Pancreas (tissue), 10 donors: ENCODE data around the gene HEMK1. TPM values are rescaled to one million over a fixed set of nuclear protein-coding genes. Genes with fewer than 3 reads are reported as not detected.
A peak's percentile ranks its signal among the peaks of the same experiment; 100 is the strongest.

Experiments
- ATAC-seq, 4 donors: fragments of 200-7000 bp; cut with Tn5 transposase; one replicate each; pipeline versions ENCODE4 v1.8.0 to v1.9.1; 2020; ENCODE audit warnings: mild to moderate bottlenecking in 4 of 4, moderate library complexity in 4 of 4
- DNase-seq, 6 donors: peaks; one replicate each; pipeline ENCODE4 v3.0.0-alpha.2; 2020
- FAIRE-seq: peaks from 2 replicates; lab custom pipeline; 2012; peaks lifted over from hg19 to GRCh38; lab: Jason Lieb, UNC
- H3K27ac ChIP-seq, 4 donors: fragments of 200-600 bp; sonication (generic); 1 replicate in 3 of 4; 2 replicates in 1 of 4; pipeline versions ENCODE4 v1.5.0 to v1.8.0; 2020
- H3K27me3 ChIP-seq, 4 donors: fragments of 200-600 bp; one replicate each; pipeline ENCODE4 v1.8.0; 2021
- H3K36me3 ChIP-seq, 3 donors: fragments of 200-600 bp; sonication (generic) in 1 of 3; one replicate each; pipeline versions ENCODE4 v1.5.0 to v1.8.0; 2020 to 2021
- H3K4me1 ChIP-seq, 3 donors: fragments of 200-600 bp; one replicate each; pipeline ENCODE4 v1.8.0; 2021
- H3K4me3 ChIP-seq, 4 donors: fragments of 200-600 bp; sonication (generic) in 2 of 4; one replicate each; pipeline versions ENCODE4 v1.5.0 to v1.8.0; 2020 to 2021
- H3K9me3 ChIP-seq, 4 donors: fragments of 200-600 bp; one replicate each; pipeline ENCODE4 v1.8.0; 2021
- WGBS, 2 donors: extraction: QIAGEN DNeasy Blood & Tissue Kit; methylation state at CpG; one replicate each; pipeline ENCODE4 v1.1.7; 2013; 5-methylcytosine and 5-hydroxymethylcytosine counted together
- intact Hi-C, 3 donors: fragments of 100-400 bp; cut with DNase I; formaldehyde crosslinking; loops; one replicate each; pipeline versions ENCODE4 v1.11.1 to v1.14.2; 2022
- polyA plus RNA-seq, 2 donors: library from polyadenylated mRNA; stranded (reverse); fragments of 200-250 nt; gene quantifications; one replicate each; pipeline ENCODE4 v1.2.3, GENCODE V29; 2013
- total RNA-seq, 6 donors: library from RNA; stranded (reverse); fragmentation: NEBNext Ultra II Directional in 4 of 6; extraction: Animal tissue kit (Norgen Biotek cat#: 25700) in 4 of 6; gene quantifications; one replicate each; pipeline versions ENCODE4 v1.2.1 to v1.2.4, GENCODE V29; 2021 to 2023
- TF ChIP-seq, protein P1 (sequence below), 4 donors: fragments of 200-600 bp; sonication (generic) in 3 of 4; IDR thresholded peaks; one replicate each; pipeline versions ENCODE4 v1.5.0 to v1.8.0; 2021; ENCODE audit warnings: antibody characterized with exemption in 4 of 4
- donor health status: healthy with polysubstance abuse.
- donor health status: DM: no; HTN: no; CAD: no; lungs with moderate emphysema.
- donor health status: DM: no; HTN: no; CAD: no.
- donor health status: control.
- donor health status: control.
- donor health status: Bipolar disorder and iron deficiency.
- donor health status: DM: yes; HTN: yes; CAD: no.
- donor health status: DM: no; HTN: no; CAD: no.
- donor health status: DM: no; HTN: no; CAD: no.
- donor health status: DM: yes; HTN: yes; CAD: no.

Gene HEMK1
- total and polyA plus RNA-seq, 8 donors: 9.6 to 21.8 (median 12.5) TPM

DNA sequence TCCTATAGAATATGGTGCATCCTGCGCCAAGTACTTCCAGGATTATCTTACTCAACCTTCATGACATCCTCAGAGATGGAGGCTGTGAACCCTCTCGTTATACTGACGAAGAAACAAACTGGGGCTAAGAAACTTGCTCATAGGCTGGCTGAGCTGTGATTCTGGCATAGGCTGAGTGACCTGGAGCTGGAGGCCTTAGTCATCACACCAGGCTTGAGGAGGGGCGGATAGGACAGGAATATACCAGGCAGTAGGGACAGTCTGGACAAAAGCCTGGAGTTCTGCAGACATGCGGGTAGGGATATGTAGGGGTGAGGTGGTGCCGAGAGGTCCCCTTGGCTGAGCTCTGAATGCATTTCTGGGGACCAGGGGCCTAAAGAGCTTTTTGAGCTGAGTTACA, 18.1 kb downstream of the HEMK1 start:
- H3K4me1 ChIP-seq: peaks cover 0 to 19% (median under 1%) of the 10 kb centered on the region in 3 donors
- no peaks in the 10 kb centered on the region for H3K27me3 ChIP-seq
- no peak overlapping the region for H3K27ac ChIP-seq
- H3K36me3 ChIP-seq: no peaks in the 10 kb centered on the region
- intact Hi-C loops: no loop called here
- H3K4me3 ChIP-seq: no peak overlapping the region
- DNase-seq (no peak), ATAC-seq (no peak), FAIRE-seq (no peak)
- TF ChIP-seq, protein P1, sequence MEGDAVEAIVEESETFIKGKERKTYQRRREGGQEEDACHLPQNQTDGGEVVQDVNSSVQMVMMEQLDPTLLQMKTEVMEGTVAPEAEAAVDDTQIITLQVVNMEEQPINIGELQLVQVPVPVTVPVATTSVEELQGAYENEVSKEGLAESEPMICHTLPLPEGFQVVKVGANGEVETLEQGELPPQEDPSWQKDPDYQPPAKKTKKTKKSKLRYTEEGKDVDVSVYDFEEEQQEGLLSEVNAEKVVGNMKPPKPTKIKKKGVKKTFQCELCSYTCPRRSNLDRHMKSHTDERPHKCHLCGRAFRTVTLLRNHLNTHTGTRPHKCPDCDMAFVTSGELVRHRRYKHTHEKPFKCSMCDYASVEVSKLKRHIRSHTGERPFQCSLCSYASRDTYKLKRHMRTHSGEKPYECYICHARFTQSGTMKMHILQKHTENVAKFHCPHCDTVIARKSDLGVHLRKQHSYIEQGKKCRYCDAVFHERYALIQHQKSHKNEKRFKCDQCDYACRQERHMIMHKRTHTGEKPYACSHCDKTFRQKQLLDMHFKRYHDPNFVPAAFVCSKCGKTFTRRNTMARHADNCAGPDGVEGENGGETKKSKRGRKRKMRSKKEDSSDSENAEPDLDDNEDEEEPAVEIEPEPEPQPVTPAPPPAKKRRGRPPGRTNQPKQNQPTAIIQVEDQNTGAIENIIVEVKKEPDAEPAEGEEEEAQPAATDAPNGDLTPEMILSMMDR (IDR thresholded peaks at IDR 0.05): no peak
- no peaks in the 10 kb centered on the region for H3K9me3 ChIP-seq
- 91 to 92% methylated on average over 6 of the region's 6 CpGs for WGBS, 2 donors

DNA sequence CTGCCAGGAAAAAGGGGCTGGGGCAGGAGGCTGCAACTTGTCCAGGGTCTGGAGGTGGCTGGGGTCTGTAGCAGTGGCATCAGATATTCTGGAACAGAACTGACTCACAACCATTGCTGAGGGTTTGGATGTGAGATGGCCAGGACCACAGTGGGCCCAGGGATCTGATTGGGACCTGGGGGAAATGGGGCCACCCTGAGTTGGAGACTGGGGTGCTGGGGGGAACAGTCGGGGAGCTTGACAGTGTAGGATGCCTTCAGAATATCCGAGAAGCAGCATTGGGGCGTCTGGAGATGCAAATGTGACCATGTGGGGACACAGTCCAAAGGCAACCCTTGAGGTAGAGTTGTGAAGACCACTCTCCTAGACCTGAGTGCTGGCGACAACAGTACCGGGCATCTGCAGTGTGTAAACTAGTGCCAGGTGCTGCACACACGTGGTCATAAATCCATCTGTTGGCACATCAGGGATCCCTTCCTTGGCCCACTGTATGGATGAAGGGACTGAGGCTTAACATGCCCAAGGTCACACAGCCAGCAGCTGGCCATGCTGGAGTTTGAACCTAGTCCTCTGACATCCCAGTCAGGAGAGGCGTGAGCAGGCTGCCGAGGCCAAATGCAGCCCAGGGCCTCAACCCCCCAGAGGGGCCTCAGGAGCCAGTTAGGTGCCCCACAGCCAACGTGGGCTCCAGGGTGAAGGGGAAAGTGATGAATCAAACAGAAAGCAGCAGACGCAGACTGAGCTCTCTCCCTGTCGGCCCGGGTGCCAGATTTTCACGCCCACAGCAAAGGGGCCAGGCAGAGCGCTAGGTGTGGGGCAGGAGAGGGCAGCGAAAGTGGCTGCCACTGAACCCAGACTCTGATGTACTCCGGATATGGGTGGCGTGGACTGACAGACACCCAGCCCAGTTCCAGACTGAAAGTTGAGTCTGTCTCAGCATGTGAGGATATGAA, 18.8 kb downstream of the HEMK1 start:
- no peak overlapping the region for H3K4me3 ChIP-seq
- DNase-seq (peak in 1 of 6 donors; percentile 24), ATAC-seq (no peak), FAIRE-seq (no peak)
- peaks cover 0 to 19% (median 8%) of the 10 kb centered on the region in 3 donors for H3K4me1 ChIP-seq
- no peaks in the 10 kb centered on the region for H3K9me3 ChIP-seq
- no peaks in the 10 kb centered on the region for H3K27me3 ChIP-seq
- 59 to 60% methylated on average over 17 of the region's 17 CpGs for WGBS, 2 donors
- H3K27ac ChIP-seq: no peak overlapping the region
- TF ChIP-seq, protein P1 (IDR thresholded peaks at IDR 0.05): no peak
- intact Hi-C loops: no loop called here
- no peaks in the 10 kb centered on the region for H3K36me3 ChIP-seq

DNA sequence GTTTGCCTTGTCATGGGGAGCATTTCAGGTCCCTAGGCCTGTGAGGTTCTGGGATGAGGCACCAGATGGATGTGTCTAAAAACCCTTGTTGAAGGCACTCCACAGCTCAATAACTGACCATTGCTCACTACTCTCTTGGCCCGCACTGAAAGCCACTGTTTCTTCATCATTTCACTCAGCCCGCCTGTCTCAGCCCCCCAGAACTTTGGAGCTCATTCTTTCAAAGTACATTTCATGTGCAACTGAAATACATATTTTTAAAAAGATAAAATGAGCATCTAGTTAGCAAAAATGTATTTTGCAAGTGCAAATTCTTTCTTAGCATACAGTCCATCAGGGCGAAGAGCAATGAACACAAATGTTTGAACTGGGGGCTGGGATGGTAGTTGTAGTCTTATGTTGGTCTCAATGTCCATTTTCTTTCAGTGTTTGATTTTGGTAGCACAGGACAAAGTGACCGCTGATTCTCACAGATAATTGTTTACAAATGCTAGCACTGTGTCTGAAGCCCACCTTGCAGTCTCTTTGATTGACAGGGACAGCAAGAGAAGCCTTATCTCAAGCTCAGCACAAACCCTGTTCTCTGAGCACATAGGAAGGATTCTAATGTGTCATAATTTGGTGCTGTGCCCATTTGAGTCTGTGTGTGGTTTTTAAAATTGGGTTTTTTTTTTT, 19.6 kb downstream of the HEMK1 start:
- WGBS, 2 donors: 83 to 84% methylated on average over 4 of the region's 4 CpGs
- TF ChIP-seq, protein P1 (IDR thresholded peaks at IDR 0.05): no peak
- H3K4me3 ChIP-seq: no peak overlapping the region
- no peaks in the 10 kb centered on the region for H3K9me3 ChIP-seq
- H3K27me3 ChIP-seq: no peaks in the 10 kb centered on the region
- H3K36me3 ChIP-seq: no peaks in the 10 kb centered on the region
- H3K27ac ChIP-seq: no peak overlapping the region
- no peak for ATAC-seq
- no peak for DNase-seq
- H3K4me1 ChIP-seq: peaks cover 0 to 12% (median 8%) of the 10 kb centered on the region in 3 donors
- intact Hi-C loops: no loop called here
- no peak for FAIRE-seq

DNA sequence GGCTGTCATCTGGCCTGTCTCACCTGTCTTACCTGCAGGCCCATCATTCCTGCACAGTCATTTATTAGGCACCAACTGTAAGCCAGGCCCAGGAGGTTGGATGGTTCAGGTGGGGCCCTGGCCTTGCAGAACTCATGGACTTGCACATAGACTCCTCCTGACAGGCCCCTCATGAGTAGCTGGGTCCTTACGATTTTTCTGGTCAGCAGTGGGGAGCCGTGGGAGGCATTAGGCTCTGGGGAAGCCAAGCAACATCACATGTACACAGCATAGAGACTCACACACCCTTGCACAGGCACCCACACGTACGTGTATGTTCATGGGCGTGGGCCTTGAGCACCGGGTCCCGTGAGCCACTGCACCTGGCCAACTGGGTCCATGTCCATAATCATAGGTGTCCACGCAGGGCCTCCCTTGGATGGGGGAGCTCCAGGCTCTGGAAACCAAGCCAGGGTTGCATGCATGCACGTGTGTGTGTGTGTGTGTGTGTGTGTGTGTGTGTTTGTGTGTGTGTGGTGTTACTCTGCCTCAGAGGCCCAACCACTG, 21.9 kb downstream of the HEMK1 start:
- no peaks in the 10 kb centered on the region for H3K27me3 ChIP-seq
- WGBS, 2 donors: 65 to 70% methylated on average over 9 of the region's 9 CpGs
- H3K4me1 ChIP-seq: peaks cover 0 to 8% (median 4%) of the 10 kb centered on the region in 3 donors
- peak in 2 of 4 donors; percentile 7 to 9 for ATAC-seq
- no peak overlapping the region for H3K4me3 ChIP-seq
- no peaks in the 10 kb centered on the region for H3K9me3 ChIP-seq
- intact Hi-C loops: no loop called here
- H3K36me3 ChIP-seq: no peaks in the 10 kb centered on the region
- DNase-seq: peak in 1 of 6 donors; percentile 63
- TF ChIP-seq, protein P1 (IDR thresholded peaks at IDR 0.05): no peak
- peak overlapping the region in 2 of 4 donors; percentile 51 to 67 for H3K27ac ChIP-seq
- FAIRE-seq: no peak
